Activated T-cell treated with anti-CD3 and anti-CD28 coated beads, Interleukin-2, amount 50 U/mL, for 4 hours (primary cell): ENCODE results near the gene TDP2. TPM values are rescaled to one million over a fixed set of nuclear protein-coding genes. Genes with fewer than 3 reads are reported as not detected.
"Not testable (repeated sequence)": the region's sequence is repeated elsewhere in the genome, so short reads cannot be mapped to it uniquely, and the experiment has no call there.

Source experiments
- ATAC-seq, 2 donors: fragments of 200-7000 bp; cut with Tn5 transposase; one replicate each; pipeline ENCODE4 v1.10.0; 2021
- DNase-seq: peaks from one replicate; pipeline ENCODE4 v3.0.0-alpha.2; 2020
- H3K27me3 Mint-ChIP-seq: one replicate; pipeline ENCODE4 v1.8.0; 2021; ENCODE audit warnings: low read depth, mixed read lengths
- H3K36me3 Mint-ChIP-seq: one replicate; pipeline ENCODE4 v1.8.0; 2022; ENCODE audit warnings: mixed read lengths; ENCODE audit not compliant: insufficient read depth
- H3K4me1 Mint-ChIP-seq: one replicate; pipeline ENCODE4 v1.8.0; 2021; ENCODE audit warnings: low read depth, mixed read lengths
- H3K4me3 Mint-ChIP-seq: one replicate; pipeline ENCODE4 v1.8.0; 2021; ENCODE audit warnings: mild to moderate bottlenecking, moderate library complexity, mixed read lengths
- H3K9me3 Mint-ChIP-seq: one replicate; pipeline ENCODE4 v1.8.0; 2021; ENCODE audit warnings: mixed read lengths
- total RNA-seq, 3 donors: library from RNA; stranded (reverse); gene quantifications; one replicate each; pipeline ENCODE4 v1.2.1, GENCODE V29; 2021

TDP2 gene
- total RNA-seq, 3 donors from 2014 or later = 42.4 to 48.0 (median 45.5) TPM

GRCh38 chr6:24644377-24644776 is 22.3 kb downstream of the TDP2 start:
- no peak for DNase-seq
- peaks cover 34% of the 10 kb centered on the region for H3K27me3 Mint-ChIP-seq
- ATAC-seq = no peak
- peaks cover 5% of the 10 kb centered on the region for H3K4me1 Mint-ChIP-seq
- no peaks in the 10 kb centered on the region for H3K9me3 Mint-ChIP-seq
- no peak overlapping the region for H3K4me3 Mint-ChIP-seq
- H3K36me3 Mint-ChIP-seq = no peaks in the 10 kb centered on the region

GRCh38 chr6:24643920-24644319 is 22.8 kb downstream of the TDP2 start:
- ATAC-seq (no peak), DNase-seq (no peak)
- no peaks in the 10 kb centered on the region for H3K36me3 Mint-ChIP-seq
- peaks cover 5% of the 10 kb centered on the region for H3K4me1 Mint-ChIP-seq
- peaks cover 4% of the 10 kb centered on the region for H3K9me3 Mint-ChIP-seq
- H3K27me3 Mint-ChIP-seq = peaks cover 37% of the 10 kb centered on the region
- H3K4me3 Mint-ChIP-seq = no peak overlapping the region

- DNase-seq (no peak), ATAC-seq (no peak)
- no peak overlapping the region for H3K4me3 Mint-ChIP-seq
- peaks cover 44% of the 10 kb centered on the region for H3K27me3 Mint-ChIP-seq
- no peaks in the 10 kb centered on the region for H3K36me3 Mint-ChIP-seq
- peaks cover 5% of the 10 kb centered on the region for H3K9me3 Mint-ChIP-seq
- H3K4me1 Mint-ChIP-seq = peaks cover 5% of the 10 kb centered on the region
These were observed 24.6 kb downstream of the TDP2 start for GRCh38 chr6:24642061-24642460.

- not testable (repeated sequence) for H3K36me3 Mint-ChIP-seq, ATAC-seq, DNase-seq, H3K4me3 Mint-ChIP-seq, H3K9me3 Mint-ChIP-seq, H3K4me1 Mint-ChIP-seq
- peaks cover 50% of the 10 kb centered on the region for H3K27me3 Mint-ChIP-seq
These were observed 26.1 kb downstream of the TDP2 start for GRCh38 chr6:24640631-24641030.

- no peak overlapping the region for H3K4me3 Mint-ChIP-seq
- DNase-seq (no peak), ATAC-seq (no peak)
- no peaks in the 10 kb centered on the region for H3K36me3 Mint-ChIP-seq
- peaks cover 5% of the 10 kb centered on the region for H3K9me3 Mint-ChIP-seq
- H3K27me3 Mint-ChIP-seq = peaks cover 49% of the 10 kb centered on the region
- no peaks in the 10 kb centered on the region for H3K4me1 Mint-ChIP-seq
These were observed 26.5 kb downstream of the TDP2 start for GRCh38 chr6:24640166-24640565.

GRCh38 chr6:24636681-24637080 is 30.0 kb downstream of the TDP2 start:
- H3K4me3 Mint-ChIP-seq = no peak overlapping the region
- no peaks in the 10 kb centered on the region for H3K36me3 Mint-ChIP-seq

GRCh38 chr6:24632573-24632972 is 34.1 kb downstream of the TDP2 start:
- H3K36me3 Mint-ChIP-seq = no peaks in the 10 kb centered on the region
- no peaks in the 10 kb centered on the region for H3K9me3 Mint-ChIP-seq
- DNase-seq (no peak), ATAC-seq (no peak)
- H3K4me1 Mint-ChIP-seq = no peaks in the 10 kb centered on the region
- peaks cover 25% of the 10 kb centered on the region for H3K27me3 Mint-ChIP-seq
- no peak overlapping the region for H3K4me3 Mint-ChIP-seq

More at GRCh38 chr6:24636681-24637080, 30.0 kb downstream of the TDP2 start:
- no peak for ATAC-seq
- Mint-ChIP-seq H3K9me3 (peaks cover 5% of the 10 kb centered on the region), H3K4me1 (no peaks in the 10 kb centered on the region), H3K27me3 (peaks cover 43% of the 10 kb centered on the region)
- no peak for DNase-seq

- H3K4me3 Mint-ChIP-seq = no peak overlapping the region
- H3K9me3 Mint-ChIP-seq = no peaks in the 10 kb centered on the region
- peaks cover 25% of the 10 kb centered on the region for H3K27me3 Mint-ChIP-seq
- DNase-seq = no peak
- H3K36me3 Mint-ChIP-seq = no peaks in the 10 kb centered on the region
- ATAC-seq = no peak
- no peaks in the 10 kb centered on the region for H3K4me1 Mint-ChIP-seq
These were observed 35.0 kb downstream of the TDP2 start for GRCh38 chr6:24631671-24632070.

GRCh38 chr6:24630856-24631505 is 35.7 kb downstream of the TDP2 start:
- DNase-seq (no peak), ATAC-seq (no peak)
- no peak overlapping the region for H3K4me3 Mint-ChIP-seq
- H3K4me1 Mint-ChIP-seq = no peaks in the 10 kb centered on the region
- H3K9me3 Mint-ChIP-seq = no peaks in the 10 kb centered on the region
- H3K27me3 Mint-ChIP-seq = peaks cover 20% of the 10 kb centered on the region
- H3K36me3 Mint-ChIP-seq = no peaks in the 10 kb centered on the region

GRCh38 chr6:24621626-24622289 is 44.9 kb downstream of the TDP2 start:
- Mint-ChIP-seq H3K4me1 (no peaks in the 10 kb centered on the region), H3K9me3 (no peaks in the 10 kb centered on the region), H3K4me3 (no peak overlapping the region), H3K27me3 (peaks cover 2% of the 10 kb centered on the region), H3K36me3 (no peaks in the 10 kb centered on the region)
- ATAC-seq = no peak
- DNase-seq = no peak

GRCh38 chr6:24620637-24621036 is 46.1 kb downstream of the TDP2 start:
- DNase-seq (no peak), ATAC-seq (no peak)
- Mint-ChIP-seq H3K4me3 (no peak overlapping the region), H3K9me3 (no peaks in the 10 kb centered on the region), H3K4me1 (no peaks in the 10 kb centered on the region), H3K27me3 (peaks cover 2% of the 10 kb centered on the region), H3K36me3 (no peaks in the 10 kb centered on the region)

- Mint-ChIP-seq H3K9me3 (no peaks in the 10 kb centered on the region), H3K4me1 (no peaks in the 10 kb centered on the region), H3K27me3 (peaks cover 2% of the 10 kb centered on the region), H3K36me3 (no peaks in the 10 kb centered on the region), H3K4me3 (no peak overlapping the region)
- ATAC-seq (no peak), DNase-seq (no peak)
These were observed 47.0 kb downstream of the TDP2 start for GRCh38 chr6:24619661-24620060.

GRCh38 chr6:24614648-24615047 is 52.1 kb downstream of the TDP2 start:
- H3K36me3 Mint-ChIP-seq = no peaks in the 10 kb centered on the region
- no peak overlapping the region for H3K4me3 Mint-ChIP-seq
- H3K27me3 Mint-ChIP-seq = peaks cover 7% of the 10 kb centered on the region
- H3K4me1 Mint-ChIP-seq = no peaks in the 10 kb centered on the region
- H3K9me3 Mint-ChIP-seq = no peaks in the 10 kb centered on the region
- no peak for ATAC-seq
- DNase-seq = no peak

GRCh38 chr6:24614043-24614420 is 52.7 kb downstream of the TDP2 start:
- DNase-seq (no peak), ATAC-seq (no peak)
- Mint-ChIP-seq H3K9me3 (no peaks in the 10 kb centered on the region), H3K4me3 (no peak overlapping the region), H3K27me3 (peaks cover 8% of the 10 kb centered on the region), H3K36me3 (no peaks in the 10 kb centered on the region), H3K4me1 (no peaks in the 10 kb centered on the region)

- no peak overlapping the region for H3K4me3 Mint-ChIP-seq
- ATAC-seq = no peak
- no peaks in the 10 kb centered on the region for H3K9me3 Mint-ChIP-seq
- no peak for DNase-seq
- no peaks in the 10 kb centered on the region for H3K4me1 Mint-ChIP-seq
- H3K27me3 Mint-ChIP-seq = peaks cover 8% of the 10 kb centered on the region
- no peaks in the 10 kb centered on the region for H3K36me3 Mint-ChIP-seq
These were observed 53.2 kb downstream of the TDP2 start for GRCh38 chr6:24613361-24614042.
